Myocyte (in vitro differentiated cells): ENCODE measurements around the gene MAPK11. TPM values are rescaled to one million over a fixed set of nuclear protein-coding genes. Genes with fewer than 3 reads are reported as not detected.

ENCODE experiments used
- DNase-seq: peaks from one replicate; pipeline ENCODE4 v3.0.0-alpha.2; 2012; ENCODE audit warnings: low read depth
- total RNA-seq: library from RNA; depleted of rRNA; stranded (reverse); fragments of >200 nt; gene quantifications from 2 replicates; pipeline ENCODE4 v1.2.3, GENCODE V29; 2014

The MAPK11 gene
- total RNA-seq, 1 donor from 2014 or later = 3.2 TPM

GRCh38 chr22:50296658-50297490 lies 26.7 kb upstream of the MAPK11 start:
- DNase-seq = no peak

GRCh38 chr22:50294319-50294656 lies 24.1 kb upstream of the MAPK11 start:
- peak; percentile 75 for DNase-seq

- peak; percentile 88 for DNase-seq
Measured at GRCh38 chr22:50293441-50294318, 23.5 kb upstream of the MAPK11 start.

DNA sequence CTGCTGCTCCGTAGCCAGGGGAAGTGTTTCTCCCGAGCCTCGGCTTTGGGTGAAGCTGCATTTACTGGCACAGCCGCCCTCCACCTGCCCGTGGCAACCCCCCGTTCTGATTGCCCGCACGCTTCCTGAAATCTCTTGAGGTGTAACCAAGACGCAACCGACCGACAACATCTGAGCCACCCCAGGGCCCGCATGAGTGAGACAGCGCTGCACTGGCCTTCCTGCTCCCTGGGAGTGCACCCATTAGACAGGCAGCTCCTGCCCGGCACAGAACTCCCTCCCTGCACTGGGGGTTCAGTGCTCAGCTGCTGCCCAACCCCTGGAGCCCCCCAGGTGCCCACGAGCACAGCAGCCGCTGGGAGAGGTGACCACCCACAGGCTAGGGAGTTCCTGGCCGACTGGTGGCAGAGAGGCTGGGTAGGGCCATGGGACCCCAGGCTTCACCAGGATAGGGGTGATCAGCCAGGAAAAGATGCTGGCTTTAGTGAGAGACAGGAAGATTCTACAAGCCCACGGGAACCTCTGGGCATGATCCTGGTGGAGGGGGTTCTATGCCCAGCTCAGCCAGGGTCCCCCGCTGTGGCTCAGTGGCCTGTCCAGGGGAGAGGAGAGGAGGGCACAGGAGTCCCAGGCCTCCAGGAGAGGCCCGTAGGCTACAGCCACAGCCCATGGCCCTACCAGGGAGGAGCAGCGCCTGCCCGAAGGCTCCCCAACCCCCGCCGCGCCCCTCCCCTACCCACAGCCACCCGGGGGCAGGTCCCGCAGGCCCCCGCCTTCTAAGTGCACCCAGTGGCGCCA lies 22.7 kb upstream of the MAPK11 start:
- no peak for DNase-seq

DNA sequence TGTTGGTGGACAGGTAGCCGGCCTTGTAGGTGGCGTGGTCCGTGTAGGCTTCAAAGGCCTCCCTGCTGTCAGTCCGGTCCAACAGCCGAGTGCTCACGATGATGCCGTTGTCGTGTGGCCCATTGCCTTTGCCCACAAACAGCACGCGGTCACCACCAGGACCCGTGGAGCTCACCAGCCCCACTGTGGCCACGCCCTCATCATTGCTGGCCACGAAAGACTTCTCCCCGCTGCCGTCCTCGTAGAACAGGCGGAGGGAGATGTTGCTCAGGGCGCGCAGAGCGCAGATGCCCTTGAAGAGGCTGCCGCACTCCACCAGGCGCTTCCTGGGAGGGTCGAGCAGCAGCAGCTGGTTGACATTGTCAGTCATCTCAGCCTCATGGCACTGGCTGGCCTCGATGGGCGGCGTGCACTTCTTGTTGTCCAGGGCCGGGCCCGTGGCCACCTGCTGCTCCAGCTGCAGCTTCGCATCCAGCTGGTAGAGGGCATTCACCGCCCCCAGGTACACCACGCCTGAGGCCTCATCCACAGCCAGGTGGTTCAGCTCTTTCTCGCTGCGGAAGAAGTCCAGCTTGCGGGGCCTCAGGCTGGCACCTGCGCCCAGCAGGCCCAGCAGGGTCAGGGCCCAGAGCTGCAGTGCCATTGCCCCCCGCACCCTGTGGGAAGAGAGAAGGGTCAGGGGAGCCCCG lies 19.9 kb upstream of the MAPK11 start:
- no peak for DNase-seq

GRCh38 chr22:50289151-50289941 lies 19.2 kb upstream of the MAPK11 start:
- no peak for DNase-seq

DNA sequence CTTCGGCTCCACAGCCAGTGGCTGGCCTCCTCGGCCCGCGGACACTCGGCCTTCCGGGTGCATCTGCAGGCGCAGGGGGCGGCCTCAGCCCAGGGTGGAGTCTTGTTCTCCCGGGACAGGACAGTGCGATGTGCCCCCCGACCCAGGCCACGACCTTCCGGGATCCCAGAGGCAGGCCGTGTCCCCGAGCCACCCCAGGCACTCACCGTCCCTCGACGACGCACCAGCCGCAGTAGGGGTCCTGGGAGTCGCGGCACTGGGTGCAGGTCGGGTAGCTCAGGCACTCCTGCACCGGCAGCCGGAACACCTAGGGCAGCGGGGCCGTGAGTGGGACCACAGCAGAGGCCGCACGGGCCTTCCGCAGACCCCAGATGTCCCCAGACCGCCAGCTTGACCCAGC lies 17.6 kb upstream of the MAPK11 start:
- DNase-seq = no peak

GRCh38 chr22:50286701-50287318 lies 16.6 kb upstream of the MAPK11 start:
- DNase-seq = no peak

GRCh38 chr22:50286275-50286674 lies 16.1 kb upstream of the MAPK11 start:
- no peak for DNase-seq

DNA sequence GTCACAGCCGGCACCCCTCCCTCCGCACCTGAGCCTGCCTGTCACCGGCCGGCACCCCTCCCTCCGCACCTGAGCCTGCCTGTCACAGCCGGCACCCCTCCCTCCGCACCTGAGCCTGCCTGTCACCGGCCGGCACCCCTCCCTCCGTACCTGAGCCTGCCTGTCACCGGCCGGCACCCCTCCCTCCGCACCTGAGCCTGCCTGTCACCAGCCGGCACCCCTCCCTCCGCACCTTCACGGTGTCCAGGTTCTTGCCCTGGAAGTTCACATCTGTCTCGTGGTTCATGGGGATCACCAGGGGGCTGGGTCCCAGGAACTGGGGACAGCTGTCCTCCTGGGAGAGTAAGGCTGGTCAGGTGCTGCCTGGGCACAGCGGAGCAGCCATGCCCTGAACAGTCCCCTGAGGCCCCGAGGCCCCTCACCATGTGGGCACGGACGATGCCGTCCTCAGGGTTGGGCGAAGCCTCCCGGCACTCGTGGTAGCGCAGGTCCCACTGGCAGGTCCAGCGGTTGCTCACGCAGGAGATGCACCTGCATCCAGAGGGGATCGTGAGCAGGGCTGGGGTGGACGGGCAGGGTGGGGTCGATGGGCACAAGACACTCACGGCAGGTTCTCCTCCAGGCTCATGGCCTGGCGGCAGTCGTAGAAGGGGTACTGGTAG lies 15.5 kb upstream of the MAPK11 start:
- no peak for DNase-seq

DNA sequence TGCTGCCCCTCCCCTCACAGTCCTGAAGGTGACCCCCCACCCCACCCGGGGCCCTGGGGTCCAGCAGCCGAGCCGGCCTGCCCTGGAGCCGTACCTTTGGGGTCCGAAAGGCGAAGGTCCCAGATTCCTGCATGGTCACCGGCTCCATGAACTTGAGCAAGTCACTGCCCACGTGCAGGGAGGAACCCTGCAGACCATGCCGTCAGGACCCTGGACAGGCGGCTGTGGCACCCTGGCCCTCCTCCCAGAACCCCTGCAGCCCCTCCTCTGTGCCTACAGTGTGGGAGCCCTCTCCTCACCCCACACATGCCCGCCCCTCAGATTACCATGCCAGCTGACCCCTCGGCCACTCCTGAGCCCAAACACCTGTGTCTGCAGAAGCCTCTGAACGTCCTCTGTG lies 14.3 kb upstream of the MAPK11 start:
- DNase-seq = no peak

DNA sequence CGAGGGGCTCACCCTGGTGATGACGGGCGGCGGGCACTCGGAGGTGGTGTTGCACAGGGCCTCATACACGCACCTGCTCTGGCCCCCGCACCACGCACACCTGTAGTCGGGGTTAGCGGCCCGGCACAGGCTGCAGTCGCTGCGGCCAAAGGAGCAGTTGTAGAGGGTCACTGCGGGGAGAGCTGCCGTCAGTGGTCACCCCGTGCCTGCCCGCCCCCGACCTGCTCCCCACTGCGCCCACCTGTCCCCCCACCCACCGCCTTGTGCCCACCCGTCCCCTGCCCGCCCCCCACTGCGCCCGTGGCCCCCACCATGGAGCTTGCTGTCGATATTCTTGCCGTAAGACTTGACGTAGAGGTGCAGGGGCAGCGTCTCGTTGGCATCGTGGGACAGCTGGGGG lies 13.6 kb upstream of the MAPK11 start:
- DNase-seq = no peak

DNA sequence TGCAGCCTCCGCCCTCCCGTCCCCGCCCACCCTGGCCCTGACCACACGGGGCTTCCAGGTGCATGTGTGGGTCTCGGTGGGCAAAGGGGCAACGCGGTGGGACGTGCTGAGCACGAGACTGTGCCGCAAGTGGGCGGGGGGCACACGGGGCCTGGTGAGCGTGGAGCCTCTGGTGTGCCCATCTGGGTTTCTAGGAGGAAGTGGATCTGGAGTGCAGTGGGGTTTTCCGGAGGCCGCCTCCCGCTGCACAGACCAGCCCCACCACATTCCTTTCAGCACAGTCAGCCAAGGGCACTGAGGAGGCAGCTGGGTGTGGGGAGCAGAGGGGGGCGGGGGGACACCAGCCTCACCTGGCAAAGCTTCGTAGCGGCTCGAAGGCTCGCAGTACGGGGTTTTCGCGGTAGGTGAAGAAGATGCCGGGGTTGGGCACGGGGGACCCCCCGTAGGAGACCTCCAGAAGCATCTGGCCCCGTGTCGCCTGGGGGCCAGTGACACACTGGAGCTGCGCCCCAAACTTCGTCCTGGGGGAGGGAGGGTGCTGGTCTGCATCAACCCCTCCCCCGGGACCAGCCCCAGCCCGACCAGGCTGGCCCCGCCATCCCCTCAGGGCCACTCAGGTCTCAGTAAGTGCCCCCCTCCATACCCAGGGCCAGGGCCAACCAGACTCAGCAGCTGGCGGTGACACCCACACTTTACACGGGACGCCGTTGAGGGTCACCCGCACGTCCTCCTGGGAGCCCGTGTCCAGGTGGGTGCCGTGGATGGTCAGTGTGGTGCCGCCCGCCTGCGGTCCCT lies 12.4 kb upstream of the MAPK11 start:
- peak; percentile 80 for DNase-seq

DNA sequence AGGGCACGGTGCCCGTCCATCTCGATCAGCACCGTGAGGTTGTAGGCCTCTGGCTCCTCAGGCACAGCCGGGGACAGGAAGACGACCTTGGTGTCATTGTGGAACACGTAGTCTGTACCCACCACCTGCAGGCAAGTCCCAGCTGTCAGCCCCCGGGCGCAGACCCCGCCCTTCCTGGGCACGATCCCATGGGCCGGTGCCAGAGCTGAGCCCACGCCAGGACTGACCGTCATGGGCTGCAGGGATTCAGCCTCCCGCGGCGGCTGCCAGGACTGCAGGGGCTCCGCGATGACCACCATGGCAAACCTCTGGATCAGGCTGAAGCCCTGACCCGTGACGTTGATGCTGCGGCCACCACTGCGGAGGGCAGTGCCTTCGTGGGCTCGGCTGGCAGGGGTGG lies 11.8 kb upstream of the MAPK11 start:
- peak; percentile 65 for DNase-seq

- DNase-seq = no peak
Measured at GRCh38 chr22:50281384-50281760, 11.2 kb upstream of the MAPK11 start.

GRCh38 chr22:50280708-50281383 lies 10.7 kb upstream of the MAPK11 start:
- DNase-seq = no peak

DNA sequence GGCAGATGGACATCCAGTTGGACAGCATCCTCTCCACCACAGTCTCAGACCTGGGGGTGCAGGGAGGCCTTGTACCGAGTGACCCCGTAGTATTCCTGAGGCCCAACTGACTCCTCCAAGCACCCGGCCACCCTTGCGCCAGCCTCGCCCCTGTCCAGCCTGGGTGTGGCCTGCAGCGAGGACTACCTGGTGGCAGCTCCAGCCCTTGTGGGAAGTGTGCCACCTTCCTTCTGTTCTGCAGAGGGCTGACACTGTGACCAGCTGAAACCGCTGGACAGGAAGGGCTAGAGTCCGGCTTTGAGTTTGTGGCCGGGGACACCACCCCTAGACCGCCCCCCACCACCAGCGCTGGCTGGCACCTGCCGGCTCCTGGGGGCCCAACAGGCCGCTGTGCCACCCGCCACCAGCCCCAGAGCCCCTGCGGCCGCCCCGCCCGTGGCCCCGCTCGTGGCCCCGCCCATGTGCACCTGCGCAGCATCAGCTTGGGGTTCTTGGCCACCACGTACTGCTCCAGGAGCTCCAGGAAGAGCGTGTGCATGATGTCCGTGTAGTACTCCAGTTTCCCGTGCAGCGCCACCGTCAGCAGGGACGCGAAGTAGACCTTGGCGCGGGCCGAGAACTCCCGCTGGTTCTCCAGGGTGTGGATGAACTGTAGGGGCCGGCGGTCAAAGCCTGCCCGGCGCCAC lies 10.0 kb upstream of the MAPK11 start:
- DNase-seq = no peak
